ENCODE results near the gene PLPP4.
"Not testable (repeated sequence)": the region's sequence is repeated elsewhere in the genome, so short reads cannot be mapped to it uniquely, and the experiment has no call there.

The PLPP4 gene

DNA sequence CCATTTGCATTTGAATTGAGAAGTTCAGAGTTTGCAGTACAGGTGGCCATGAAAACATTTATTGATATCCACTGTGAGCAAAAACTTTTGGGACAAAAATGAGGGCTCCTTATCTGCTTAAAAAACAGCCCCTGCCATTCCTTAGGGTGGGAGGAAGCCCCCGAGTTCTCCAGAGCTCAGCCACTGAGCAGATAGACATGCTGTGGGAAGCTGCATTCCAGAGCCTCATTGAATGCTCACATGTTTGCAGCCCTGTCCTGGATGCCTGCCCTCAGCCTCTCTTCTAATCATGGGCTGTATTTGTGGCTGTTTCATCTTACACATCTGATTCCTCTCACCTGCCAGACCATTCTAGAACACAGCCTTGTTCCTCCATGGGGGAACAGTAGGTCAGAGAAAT lies 33.3 kb downstream of the PLPP4 start:
- no peak overlapping the region for H3K4me3 Mint-ChIP-seq
- H3K36me3 Mint-ChIP-seq (ENCODE audit: low read depth), result no peaks in the 10 kb centered on the region
- H3K4me1 Mint-ChIP-seq (ENCODE audit: low read depth), result no peaks in the 10 kb centered on the region
- no peak overlapping the region for H3K27ac Mint-ChIP-seq
- H3K9me3 Mint-ChIP-seq, result no peaks in the 10 kb centered on the region
- DNase-seq, result no peak
- H3K27me3 Mint-ChIP-seq, result peaks cover 5% of the 10 kb centered on the region

DNA sequence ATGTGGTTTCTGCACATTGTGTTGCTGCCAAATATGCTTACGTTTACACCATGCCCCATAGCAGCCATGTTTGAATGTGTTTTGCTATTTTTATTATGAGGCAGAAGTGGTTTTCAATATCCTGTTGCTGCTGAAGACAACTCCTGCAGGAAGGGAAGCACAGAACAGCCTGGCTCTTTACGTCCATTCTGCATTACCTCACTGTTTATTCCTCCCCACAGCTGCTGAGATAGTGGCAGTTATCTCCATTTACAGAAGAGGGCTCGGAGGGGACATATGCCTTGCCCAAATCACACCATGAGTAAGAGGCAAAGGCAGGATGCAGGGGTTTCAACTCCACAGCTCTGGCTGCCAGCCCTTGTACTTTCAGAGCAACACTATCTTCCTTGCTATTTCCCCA lies 35.3 kb downstream of the PLPP4 start:
- Mint-ChIP-seq H3K27me3 (peaks cover 5% of the 10 kb centered on the region), H3K36me3 (ENCODE audit: low read depth) (no peaks in the 10 kb centered on the region), H3K4me1 (ENCODE audit: low read depth) (no peaks in the 10 kb centered on the region), H3K27ac (no peak overlapping the region), H3K9me3 (no peaks in the 10 kb centered on the region), H3K4me3 (no peak overlapping the region)
- DNase-seq, result no peak

DNA sequence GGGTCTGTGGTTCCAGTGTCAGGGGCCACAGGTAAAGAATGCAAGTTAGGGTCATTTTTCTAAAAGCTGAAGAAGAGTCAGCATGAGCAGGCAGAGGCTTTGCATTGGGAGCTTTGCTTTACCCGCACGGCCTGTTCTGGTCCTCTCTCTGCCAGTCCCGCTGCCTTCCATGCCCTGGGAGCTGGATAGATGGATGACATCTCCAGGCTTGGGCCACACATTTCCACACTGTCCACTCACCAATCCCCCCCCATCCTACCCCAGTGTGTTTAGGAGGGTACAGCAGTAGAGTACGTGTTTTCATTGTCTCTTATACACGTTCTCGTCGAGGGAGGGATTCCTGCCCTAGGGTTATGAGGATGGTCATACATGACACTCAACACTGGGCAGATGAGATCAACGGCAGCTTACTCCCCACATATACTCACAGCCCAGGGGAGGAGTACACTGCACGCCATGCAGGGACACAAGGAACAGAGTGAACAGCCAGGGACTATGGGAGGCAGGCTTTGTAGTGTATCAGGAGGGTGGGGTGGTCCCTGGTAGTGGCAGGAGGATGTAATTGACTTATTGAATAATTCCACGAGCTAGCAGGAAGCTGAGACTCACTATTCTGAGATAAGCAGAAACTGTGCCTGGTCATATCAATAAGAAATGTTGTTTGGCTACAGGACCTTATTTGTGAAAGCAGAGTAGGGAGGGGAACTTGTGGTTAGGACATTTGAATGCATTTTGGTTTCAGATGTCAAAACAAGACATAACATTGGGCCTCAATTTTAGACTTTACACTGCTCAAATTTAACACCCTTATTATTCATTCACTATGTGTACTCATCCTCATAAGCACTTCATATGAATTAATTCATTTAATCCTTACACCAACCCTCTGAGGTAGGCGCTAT lies 36.6 kb downstream of the PLPP4 start:
- Mint-ChIP-seq H3K27ac (no peak overlapping the region), H3K9me3 (no peaks in the 10 kb centered on the region)

GRCh38 chr10:120494313-120494710 lies 37.3 kb downstream of the PLPP4 start:
- H3K36me3 Mint-ChIP-seq (ENCODE audit: low read depth), result no peaks in the 10 kb centered on the region
- no peaks in the 10 kb centered on the region for H3K4me1 Mint-ChIP-seq (ENCODE audit: low read depth)
- no peaks in the 10 kb centered on the region for H3K9me3 Mint-ChIP-seq
- DNase-seq, result no peak
- H3K4me3 Mint-ChIP-seq, result no peak overlapping the region
- no peak overlapping the region for H3K27ac Mint-ChIP-seq
- peaks cover 5% of the 10 kb centered on the region for H3K27me3 Mint-ChIP-seq

More for the DNA sequence above, 36.6 kb downstream of the PLPP4 start:
- H3K36me3 Mint-ChIP-seq (ENCODE audit: low read depth), result no peaks in the 10 kb centered on the region
- no peaks in the 10 kb centered on the region for H3K4me1 Mint-ChIP-seq (ENCODE audit: low read depth)
- no peak for DNase-seq
- peaks cover 5% of the 10 kb centered on the region for H3K27me3 Mint-ChIP-seq
- H3K4me3 Mint-ChIP-seq, result no peak overlapping the region

- DNase-seq, result no peak
- no peaks in the 10 kb centered on the region for H3K36me3 Mint-ChIP-seq (ENCODE audit: low read depth)
- H3K27ac Mint-ChIP-seq, result no peak overlapping the region
- no peak overlapping the region for H3K4me3 Mint-ChIP-seq
- no peaks in the 10 kb centered on the region for H3K9me3 Mint-ChIP-seq
- no peaks in the 10 kb centered on the region for H3K4me1 Mint-ChIP-seq (ENCODE audit: low read depth)
- H3K27me3 Mint-ChIP-seq, result peaks cover 5% of the 10 kb centered on the region
Measured at GRCh38 chr10:120495226-120496009, 38.4 kb downstream of the PLPP4 start.

DNA sequence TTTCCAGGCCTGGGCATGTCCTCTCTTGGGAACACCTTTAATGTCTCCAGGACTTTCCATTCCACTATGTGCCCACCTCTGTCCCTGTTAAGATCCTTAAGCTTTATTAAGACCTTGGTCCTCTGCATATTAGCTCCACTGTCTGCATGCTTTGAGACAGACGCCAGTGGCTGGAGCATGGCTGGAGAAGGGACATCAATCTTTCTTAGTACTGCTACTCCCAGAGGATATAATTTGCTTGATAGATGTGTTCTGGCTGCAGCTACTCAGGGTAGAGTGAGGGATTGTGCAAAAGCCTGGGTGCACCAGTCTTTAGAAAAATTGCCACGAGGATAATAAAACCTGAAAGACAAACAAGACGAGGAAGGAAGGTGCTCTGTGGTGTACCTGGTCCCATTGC lies 42.9 kb downstream of the PLPP4 start:
- no peak overlapping the region for H3K4me3 Mint-ChIP-seq
- no peaks in the 10 kb centered on the region for H3K4me1 Mint-ChIP-seq (ENCODE audit: low read depth)
- H3K27ac Mint-ChIP-seq, result no peak overlapping the region
- H3K9me3 Mint-ChIP-seq, result no peaks in the 10 kb centered on the region
- no peak for DNase-seq
- H3K36me3 Mint-ChIP-seq (ENCODE audit: low read depth), result no peaks in the 10 kb centered on the region
- no peaks in the 10 kb centered on the region for H3K27me3 Mint-ChIP-seq

DNA sequence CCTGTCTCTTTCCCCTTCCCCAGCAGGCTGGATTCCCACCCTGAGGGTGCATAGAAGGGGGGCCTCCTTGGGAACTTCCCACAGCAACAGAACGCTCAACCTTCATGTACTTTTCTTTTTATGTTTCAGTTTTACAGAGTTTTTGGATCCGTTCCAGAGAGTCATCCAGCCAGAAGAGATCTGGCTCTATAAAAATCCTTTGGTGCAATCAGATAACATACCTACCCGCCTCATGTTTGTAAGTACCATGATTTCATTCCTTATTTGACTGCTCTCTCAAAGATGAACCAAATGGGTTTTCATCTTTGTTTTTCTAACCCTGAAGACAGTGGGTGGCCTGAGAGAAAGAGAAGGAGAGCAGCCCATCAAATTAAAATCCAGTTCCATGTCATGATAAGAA lies 46.7 kb downstream of the PLPP4 start:
- Mint-ChIP-seq H3K36me3 (ENCODE audit: low read depth) (no peaks in the 10 kb centered on the region), H3K9me3 (no peaks in the 10 kb centered on the region), H3K4me3 (no peak overlapping the region)

GRCh38 chr10:120504227-120504626 lies 47.2 kb downstream of the PLPP4 start:
- DNase-seq; H3K27me3 Mint-ChIP-seq; H3K4me1 Mint-ChIP-seq (ENCODE audit: low read depth); H3K9me3 Mint-ChIP-seq; H3K36me3 Mint-ChIP-seq (ENCODE audit: low read depth); H3K4me3 Mint-ChIP-seq; H3K27ac Mint-ChIP-seq: not testable (repeated sequence)

More for the DNA sequence above, 46.7 kb downstream of the PLPP4 start:
- Mint-ChIP-seq H3K27me3 (no peaks in the 10 kb centered on the region), H3K27ac (no peak overlapping the region), H3K4me1 (ENCODE audit: low read depth) (no peaks in the 10 kb centered on the region)
- no peak for DNase-seq

DNA sequence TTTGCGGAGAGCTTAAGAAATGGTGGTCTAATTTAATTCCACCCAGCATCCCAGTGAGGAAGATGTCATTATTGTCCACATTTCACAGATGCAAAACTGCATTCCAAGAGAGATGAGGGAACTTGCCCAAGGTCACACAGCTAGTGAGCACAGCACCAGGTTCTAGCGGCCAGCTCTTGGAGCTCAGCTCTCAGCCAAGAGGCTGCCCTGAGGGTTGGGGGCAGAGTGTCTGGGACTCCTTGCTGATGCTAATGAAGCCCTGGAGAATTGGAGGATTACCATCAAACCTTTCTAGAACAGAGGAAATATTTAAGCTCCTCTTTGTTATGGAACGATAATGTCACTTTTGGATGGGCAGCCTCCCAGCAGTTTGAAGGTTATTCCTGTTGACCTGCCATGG lies 48.0 kb downstream of the PLPP4 start:
- Mint-ChIP-seq H3K27me3 (no peaks in the 10 kb centered on the region), H3K9me3 (no peaks in the 10 kb centered on the region), H3K27ac (no peak overlapping the region), H3K4me1 (ENCODE audit: low read depth) (no peaks in the 10 kb centered on the region), H3K36me3 (ENCODE audit: low read depth) (no peaks in the 10 kb centered on the region), H3K4me3 (no peak overlapping the region)
- no peak for DNase-seq

- no peak overlapping the region for H3K4me3 Mint-ChIP-seq
- no peaks in the 10 kb centered on the region for H3K4me1 Mint-ChIP-seq (ENCODE audit: low read depth)
- H3K9me3 Mint-ChIP-seq, result no peaks in the 10 kb centered on the region
- H3K27me3 Mint-ChIP-seq, result no peaks in the 10 kb centered on the region
- no peak for DNase-seq
- no peaks in the 10 kb centered on the region for H3K36me3 Mint-ChIP-seq (ENCODE audit: low read depth)
- no peak overlapping the region for H3K27ac Mint-ChIP-seq
Measured at GRCh38 chr10:120505866-120506265, 48.8 kb downstream of the PLPP4 start.

DNA sequence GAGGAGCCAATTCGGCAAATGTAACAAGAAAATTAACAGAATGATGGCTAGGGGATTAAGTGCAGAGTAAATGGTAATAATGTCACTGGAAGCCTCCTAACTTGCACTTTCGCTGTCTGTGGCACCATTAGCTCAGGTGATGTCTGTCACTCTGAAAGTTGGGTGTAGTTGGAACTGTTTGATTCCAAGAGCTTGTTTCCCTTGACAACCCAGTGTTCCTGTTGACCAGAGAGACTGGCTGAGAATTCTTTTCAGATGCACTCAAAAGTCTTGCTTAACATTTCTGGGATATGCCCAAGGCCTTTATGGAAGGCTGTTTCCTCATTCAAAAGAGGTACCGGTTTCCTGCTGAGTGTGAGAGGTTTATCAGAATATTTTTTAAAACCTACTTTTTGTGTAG lies 49.6 kb downstream of the PLPP4 start:
- H3K4me3 Mint-ChIP-seq, result no peak overlapping the region
- H3K36me3 Mint-ChIP-seq (ENCODE audit: low read depth), result no peaks in the 10 kb centered on the region
- no peaks in the 10 kb centered on the region for H3K4me1 Mint-ChIP-seq (ENCODE audit: low read depth)
- no peak overlapping the region for H3K27ac Mint-ChIP-seq
- no peak for DNase-seq
- no peaks in the 10 kb centered on the region for H3K27me3 Mint-ChIP-seq
- H3K9me3 Mint-ChIP-seq, result no peaks in the 10 kb centered on the region

GRCh38 chr10:120507175-120507574 lies 50.1 kb downstream of the PLPP4 start:
- no peaks in the 10 kb centered on the region for H3K36me3 Mint-ChIP-seq (ENCODE audit: low read depth)
- H3K27me3 Mint-ChIP-seq, result no peaks in the 10 kb centered on the region
- H3K9me3 Mint-ChIP-seq, result no peaks in the 10 kb centered on the region
- H3K4me3 Mint-ChIP-seq, result no peak overlapping the region
- no peaks in the 10 kb centered on the region for H3K4me1 Mint-ChIP-seq (ENCODE audit: low read depth)
- H3K27ac Mint-ChIP-seq, result no peak overlapping the region
- DNase-seq, result no peak

DNA sequence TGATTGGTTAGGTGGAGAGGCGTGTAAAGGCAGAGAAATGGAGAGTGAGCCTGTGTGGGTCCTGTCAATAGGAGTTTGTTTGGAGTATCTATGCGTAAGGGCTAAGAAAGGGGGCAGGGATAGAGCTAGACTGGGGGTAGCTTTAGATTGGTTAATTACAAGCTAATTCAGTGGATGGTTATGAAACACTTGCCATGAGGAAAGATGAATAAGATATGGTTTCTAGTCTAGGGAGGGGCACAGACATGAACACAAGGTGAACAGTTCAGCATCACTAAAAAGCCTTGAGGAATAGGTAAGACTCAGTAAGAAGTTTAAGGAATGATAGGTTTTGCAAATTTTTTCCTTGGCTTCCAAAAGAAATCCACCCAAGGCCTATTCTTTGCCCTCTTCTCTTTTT lies 50.6 kb downstream of the PLPP4 start:
- H3K9me3 Mint-ChIP-seq, result no peaks in the 10 kb centered on the region
- H3K36me3 Mint-ChIP-seq (ENCODE audit: low read depth), result no peaks in the 10 kb centered on the region
- no peak overlapping the region for H3K27ac Mint-ChIP-seq
- no peaks in the 10 kb centered on the region for H3K4me1 Mint-ChIP-seq (ENCODE audit: low read depth)
- DNase-seq, result no peak
- no peak overlapping the region for H3K4me3 Mint-ChIP-seq
- no peaks in the 10 kb centered on the region for H3K27me3 Mint-ChIP-seq

- no peak overlapping the region for H3K27ac Mint-ChIP-seq
- H3K4me3 Mint-ChIP-seq, result no peak overlapping the region
- no peak for DNase-seq
- H3K36me3 Mint-ChIP-seq (ENCODE audit: low read depth), result no peaks in the 10 kb centered on the region
- H3K4me1 Mint-ChIP-seq (ENCODE audit: low read depth), result no peaks in the 10 kb centered on the region
- peaks cover 5% of the 10 kb centered on the region for H3K9me3 Mint-ChIP-seq
- no peaks in the 10 kb centered on the region for H3K27me3 Mint-ChIP-seq
Measured at GRCh38 chr10:120508393-120508792, 51.4 kb downstream of the PLPP4 start.

GRCh38 chr10:120508966-120509365 lies 51.9 kb downstream of the PLPP4 start:
- Mint-ChIP-seq H3K9me3 (peaks cover 7% of the 10 kb centered on the region), H3K27ac (no peak overlapping the region), H3K4me3 (no peak overlapping the region), H3K27me3 (no peaks in the 10 kb centered on the region), H3K36me3 (ENCODE audit: low read depth) (no peaks in the 10 kb centered on the region), H3K4me1 (ENCODE audit: low read depth) (no peaks in the 10 kb centered on the region)
- no peak for DNase-seq

All from activated T-cell treated with anti-CD3 and anti-CD28 coated beads, Interleukin-2, amount 50 U/mL, for 24 hours (primary cell).